ENCODE results near the gene SARS2. TPM values are rescaled to one million over a fixed set of nuclear protein-coding genes. Genes with fewer than 3 reads are reported as not detected.

SARS2 gene
- total RNA-seq, 2 donors from 2014 or later = 23.3 to 57.5 TPM

- Histone ChIP-seq H3K27me3 (replicated peaks; ENCODE audit: insufficient read depth) (no peaks in the 10 kb centered on the region), H3K36me3 (no peaks in the 10 kb centered on the region), H3K4me1 (replicated peaks) (peaks cover 7% of the 10 kb centered on the region), H3K4me3 (peak overlapping the region; percentile 9 to 36), H3K9me3 (no peaks in the 10 kb centered on the region), H3K27ac (no peak overlapping the region)
- DNase-seq (ENCODE audit: low spot score) = peak; percentile 85
- intact Hi-C loops (cut with DNase I) = no loop called here
- TF ChIP-seq POLR2A (IDR thresholded peaks at IDR 0.05) (no peak), POLR2AphosphoS5 (IDR thresholded peaks at IDR 0.05) (peak; percentile 30), CTCF (IDR thresholded peaks at IDR 0.05) (no peak)
- WGBS = 12% methylated on average over 50 of the region's 72 CpGs
Measured at GRCh38 chr19:38949580-38950367, 19.2 kb upstream of the SARS2 start.

- H3K27ac ChIP-seq = no peak overlapping the region
- H3K9me3 ChIP-seq = no peaks in the 10 kb centered on the region
- WGBS = 90% methylated on average over 11 of the region's 11 CpGs
- H3K4me1 ChIP-seq (replicated peaks) = peaks cover 7% of the 10 kb centered on the region
- H3K36me3 ChIP-seq = no peaks in the 10 kb centered on the region
- no peaks in the 10 kb centered on the region for H3K27me3 ChIP-seq (replicated peaks; ENCODE audit: insufficient read depth)
- TF ChIP-seq POLR2A (IDR thresholded peaks at IDR 0.05) (no peak), POLR2AphosphoS5 (IDR thresholded peaks at IDR 0.05) (no peak), CTCF (IDR thresholded peaks at IDR 0.05) (no peak)
- DNase-seq (ENCODE audit: low spot score) = no peak
- intact Hi-C loops (cut with DNase I) = no loop called here
- no peak overlapping the region for H3K4me3 ChIP-seq
Measured at GRCh38 chr19:38946229-38947010, 15.9 kb upstream of the SARS2 start.

- 88% methylated on average over 3 of the region's 3 CpGs for WGBS
- Histone ChIP-seq H3K4me1 (replicated peaks) (peaks cover 7% of the 10 kb centered on the region), H3K4me3 (no peak overlapping the region), H3K9me3 (no peaks in the 10 kb centered on the region), H3K36me3 (no peaks in the 10 kb centered on the region), H3K27ac (no peak overlapping the region), H3K27me3 (replicated peaks; ENCODE audit: insufficient read depth) (no peaks in the 10 kb centered on the region)
- intact Hi-C loops (cut with DNase I) = no loop called here
- no peak for TF ChIP-seq POLR2AphosphoS5 (IDR thresholded peaks at IDR 0.05)
- TF ChIP-seq CTCF (IDR thresholded peaks at IDR 0.05) = no peak
- TF ChIP-seq POLR2A (IDR thresholded peaks at IDR 0.05) = no peak
- DNase-seq (ENCODE audit: low spot score) = no peak
Measured at GRCh38 chr19:38945562-38946228, 15.1 kb upstream of the SARS2 start.

GRCh38 chr19:38944981-38945506 lies 14.5 kb upstream of the SARS2 start:
- no peak overlapping the region for H3K4me3 ChIP-seq
- H3K36me3 ChIP-seq = no peaks in the 10 kb centered on the region
- no peak for TF ChIP-seq CTCF (IDR thresholded peaks at IDR 0.05)
- TF ChIP-seq POLR2AphosphoS5 (IDR thresholded peaks at IDR 0.05) = no peak
- no peak for TF ChIP-seq POLR2A (IDR thresholded peaks at IDR 0.05)
- no peak overlapping the region for H3K27ac ChIP-seq
- intact Hi-C loops (cut with DNase I) = no loop called here
- peaks cover 2% of the 10 kb centered on the region for H3K4me1 ChIP-seq (replicated peaks)
- no peak for DNase-seq (ENCODE audit: low spot score)
- no peaks in the 10 kb centered on the region for H3K9me3 ChIP-seq
- WGBS = 97% methylated on average over 10 of the region's 12 CpGs
- no peaks in the 10 kb centered on the region for H3K27me3 ChIP-seq (replicated peaks; ENCODE audit: insufficient read depth)

Data from prostate gland (tissue), 2 donors.